Muscle of leg (tissue), 11 donors: Measurements from ENCODE around the gene CARD19. TPM values are rescaled to one million over a fixed set of nuclear protein-coding genes. Genes with fewer than 3 reads are reported as not detected.

ENCODE experiments used
- DNase-seq: peaks from one replicate; pipeline ENCODE4 v3.0.0; 2013
- H3K27ac ChIP-seq: one replicate; pipeline ENCODE4 v1.5.1; 2013; ENCODE audit warnings: mild to moderate bottlenecking, low read length, control low read depth
- H3K27me3 ChIP-seq: one replicate; pipeline ENCODE4 v1.6.1; 2013; ENCODE audit warnings: low read length; ENCODE audit not compliant: control insufficient read depth, insufficient read depth
- H3K36me3 ChIP-seq: one replicate; pipeline ENCODE4 v1.6.1; 2013; ENCODE audit warnings: low read length; ENCODE audit not compliant: control insufficient read depth, insufficient read depth
- H3K4me1 ChIP-seq: one replicate; pipeline ENCODE4 v1.6.1; 2013; ENCODE audit warnings: low read length; ENCODE audit not compliant: control insufficient read depth, insufficient read depth
- H3K4me3 ChIP-seq: one replicate; pipeline ENCODE4 v1.5.1; 2013; ENCODE audit warnings: low read length, control low read depth
- H3K9me3 ChIP-seq: replicated peaks from 2 replicates; pipeline ENCODE4 v1.6.1; 2013; ENCODE audit warnings: low read depth, low read length; ENCODE audit not compliant: control insufficient read depth
- WGBS: methylation state at CpG from one replicate; pipeline ENCODE4 v1.1.5; 2013; ENCODE audit warnings: missing lambda C conversion rate; ENCODE audit not compliant: insufficient coverage; 5-methylcytosine and 5-hydroxymethylcytosine counted together
- polyA plus RNA-seq, 8 donors: library from polyadenylated mRNA; unstranded; fragments of 120-200 nt; gene quantifications; one replicate each; pipeline versions ENCODE4 v1.2.1 to v1.2.3, GENCODE V29; 2013; ENCODE audit warnings: inconsistent platforms in 1 of 8, low replicate concordance in 1 of 8; ENCODE audit not compliant: insufficient read length in 8 of 8, insufficient read depth in 1 of 8
- total RNA-seq: library from RNA; stranded (reverse); fragments of 120-200 nt; gene quantifications from one replicate; pipeline ENCODE4 v1.2.4, GENCODE V29; 2013

The CARD19 gene
- total and polyA plus RNA-seq, 9 donors = 32.9 to 51.4 (median 36.3) TPM

- peak overlapping the region; percentile 62 for H3K27ac ChIP-seq
- no peaks in the 10 kb centered on the region for H3K9me3 ChIP-seq
- H3K4me3 ChIP-seq = no peak overlapping the region
- H3K36me3 ChIP-seq = peaks cover 25% of the 10 kb centered on the region
- DNase-seq = peak; percentile 17
- H3K27me3 ChIP-seq = no peaks in the 10 kb centered on the region
- 78% methylated on average over 11 of the region's 12 CpGs for WGBS
- H3K4me1 ChIP-seq = peaks cover 39% of the 10 kb centered on the region
These were observed 23.1 kb downstream of the CARD19 start for GRCh38 chr9:93118863-93119702.

GRCh38 chr9:93119703-93119952 is 23.6 kb downstream of the CARD19 start:
- Histone ChIP-seq H3K9me3 (no peaks in the 10 kb centered on the region), H3K27me3 (no peaks in the 10 kb centered on the region), H3K4me1 (peaks cover 39% of the 10 kb centered on the region), H3K36me3 (peaks cover 27% of the 10 kb centered on the region), H3K4me3 (no peak overlapping the region), H3K27ac (peak overlapping the region; percentile 62)
- DNase-seq = no peak
- 52% methylated on average over 5 of the region's 5 CpGs for WGBS

- Histone ChIP-seq H3K36me3 (peaks cover 29% of the 10 kb centered on the region), H3K9me3 (no peaks in the 10 kb centered on the region), H3K4me1 (peaks cover 39% of the 10 kb centered on the region), H3K27ac (peak overlapping the region; percentile 62), H3K27me3 (no peaks in the 10 kb centered on the region), H3K4me3 (no peak overlapping the region)
- peak; percentile 89 for DNase-seq
- WGBS = 40% methylated on average over 18 of the region's 23 CpGs
These were observed 24.2 kb downstream of the CARD19 start for GRCh38 chr9:93119953-93120845.

GRCh38 chr9:93120846-93121315 is 24.9 kb downstream of the CARD19 start:
- Histone ChIP-seq H3K4me1 (peaks cover 39% of the 10 kb centered on the region), H3K27me3 (no peaks in the 10 kb centered on the region), H3K9me3 (no peaks in the 10 kb centered on the region), H3K27ac (no peak overlapping the region), H3K36me3 (peaks cover 35% of the 10 kb centered on the region), H3K4me3 (no peak overlapping the region)
- 81% methylated on average over 9 of the region's 11 CpGs for WGBS
- peak; percentile 3 for DNase-seq

- no peak overlapping the region for H3K4me3 ChIP-seq
- peak; percentile 8 for DNase-seq
- H3K4me1 ChIP-seq = peaks cover 40% of the 10 kb centered on the region
- H3K9me3 ChIP-seq = no peaks in the 10 kb centered on the region
- 82% methylated on average over 19 of the region's 20 CpGs for WGBS
- H3K27me3 ChIP-seq = no peaks in the 10 kb centered on the region
- H3K27ac ChIP-seq = no peak overlapping the region
- peaks cover 35% of the 10 kb centered on the region for H3K36me3 ChIP-seq
These were observed 25.6 kb downstream of the CARD19 start for GRCh38 chr9:93121316-93122241.

GRCh38 chr9:93122721-93123221 is 26.8 kb downstream of the CARD19 start:
- Histone ChIP-seq H3K9me3 (no peaks in the 10 kb centered on the region), H3K4me3 (no peak overlapping the region), H3K27ac (no peak overlapping the region), H3K36me3 (peaks cover 35% of the 10 kb centered on the region), H3K4me1 (peaks cover 49% of the 10 kb centered on the region), H3K27me3 (no peaks in the 10 kb centered on the region)
- DNase-seq = peak; percentile 27
- 79% methylated on average over 14 of the region's 14 CpGs for WGBS

GRCh38 chr9:93123561-93124283 is 27.7 kb downstream of the CARD19 start:
- peaks cover 59% of the 10 kb centered on the region for H3K4me1 ChIP-seq
- no peak overlapping the region for H3K27ac ChIP-seq

GRCh38 chr9:93124793-93125192 is 28.8 kb downstream of the CARD19 start:
- Histone ChIP-seq H3K36me3 (peaks cover 37% of the 10 kb centered on the region), H3K9me3 (no peaks in the 10 kb centered on the region), H3K4me1 (peaks cover 61% of the 10 kb centered on the region), H3K27me3 (no peaks in the 10 kb centered on the region), H3K4me3 (no peak overlapping the region), H3K27ac (no peak overlapping the region)
- no peak for DNase-seq
- WGBS = 93% methylated on average over 16 of the region's 16 CpGs

More at GRCh38 chr9:93123561-93124283, 27.7 kb downstream of the CARD19 start:
- Histone ChIP-seq H3K9me3 (no peaks in the 10 kb centered on the region), H3K27me3 (no peaks in the 10 kb centered on the region), H3K4me3 (no peak overlapping the region), H3K36me3 (peaks cover 37% of the 10 kb centered on the region)
- 75% methylated on average over 8 of the region's 14 CpGs for WGBS
- DNase-seq = peak; percentile 3

- no peaks in the 10 kb centered on the region for H3K9me3 ChIP-seq
- H3K4me3 ChIP-seq = no peak overlapping the region
- no peak overlapping the region for H3K27ac ChIP-seq
- peaks cover 61% of the 10 kb centered on the region for H3K4me1 ChIP-seq
- DNase-seq = no peak
- 90% methylated on average over 8 of the region's 10 CpGs for WGBS
- H3K36me3 ChIP-seq = peaks cover 42% of the 10 kb centered on the region
- H3K27me3 ChIP-seq = no peaks in the 10 kb centered on the region
These were observed 29.4 kb downstream of the CARD19 start for GRCh38 chr9:93125331-93125894.
